GM12875 (cell line): ENCODE measurements around the gene EAF1.
"Not testable (repeated sequence)": the region's sequence is repeated elsewhere in the genome, so short reads cannot be mapped to it uniquely, and the experiment has no call there.

Experiments
- H3K4me3 ChIP-seq: one replicate; pipeline ENCODE4 v1.5.1; 2011; ENCODE audit warnings: low read depth, low read length, control low read depth
- TF ChIP-seq, protein P1 (sequence below): IDR thresholded peaks from 2 replicates; pipeline ENCODE4 v1.5.1; 2011; ENCODE audit warnings: low read depth, mild to moderate bottlenecking, control low read depth, inconsistent platforms, low read length, moderate library complexity, borderline replicate concordance; ENCODE audit not compliant: insufficient read depth

EAF1 gene

DNA sequence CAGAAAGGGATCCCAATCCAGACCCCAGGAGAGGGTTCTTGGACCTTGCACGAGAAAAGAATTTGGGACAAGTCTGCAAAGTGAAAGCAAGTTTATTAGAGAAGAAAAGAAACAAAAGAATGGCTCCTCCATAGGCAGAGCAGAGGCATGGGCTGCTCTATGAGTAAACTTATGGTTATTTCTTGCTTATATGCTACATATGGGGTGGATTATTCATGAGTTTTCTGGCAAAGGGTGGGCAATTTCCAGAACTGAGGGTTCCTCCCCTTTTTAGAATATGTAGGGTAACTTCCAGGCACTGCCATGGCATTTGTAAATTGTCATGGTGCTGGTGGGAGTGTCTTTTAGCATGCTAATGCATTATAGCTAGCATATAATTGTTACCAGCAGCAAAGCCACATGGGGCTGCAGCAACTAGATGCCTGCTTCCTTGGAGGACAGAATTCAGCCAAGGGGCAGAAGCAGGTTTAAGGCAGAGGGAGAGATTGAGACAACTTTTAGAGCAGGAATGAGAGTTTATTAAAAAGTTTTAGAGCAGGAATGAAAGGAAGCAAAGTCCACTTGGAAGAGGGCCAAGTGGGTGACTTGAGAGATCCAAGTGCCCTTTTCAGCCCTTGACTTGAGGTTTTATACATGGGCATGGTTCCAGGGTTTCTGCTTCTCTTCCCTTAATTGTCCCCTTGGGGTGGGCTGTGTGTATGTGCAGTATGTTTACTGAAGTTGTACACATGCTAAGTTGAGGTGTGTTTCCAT, 41.3 kb upstream of the EAF1 start:
- TF ChIP-seq, protein P1, sequence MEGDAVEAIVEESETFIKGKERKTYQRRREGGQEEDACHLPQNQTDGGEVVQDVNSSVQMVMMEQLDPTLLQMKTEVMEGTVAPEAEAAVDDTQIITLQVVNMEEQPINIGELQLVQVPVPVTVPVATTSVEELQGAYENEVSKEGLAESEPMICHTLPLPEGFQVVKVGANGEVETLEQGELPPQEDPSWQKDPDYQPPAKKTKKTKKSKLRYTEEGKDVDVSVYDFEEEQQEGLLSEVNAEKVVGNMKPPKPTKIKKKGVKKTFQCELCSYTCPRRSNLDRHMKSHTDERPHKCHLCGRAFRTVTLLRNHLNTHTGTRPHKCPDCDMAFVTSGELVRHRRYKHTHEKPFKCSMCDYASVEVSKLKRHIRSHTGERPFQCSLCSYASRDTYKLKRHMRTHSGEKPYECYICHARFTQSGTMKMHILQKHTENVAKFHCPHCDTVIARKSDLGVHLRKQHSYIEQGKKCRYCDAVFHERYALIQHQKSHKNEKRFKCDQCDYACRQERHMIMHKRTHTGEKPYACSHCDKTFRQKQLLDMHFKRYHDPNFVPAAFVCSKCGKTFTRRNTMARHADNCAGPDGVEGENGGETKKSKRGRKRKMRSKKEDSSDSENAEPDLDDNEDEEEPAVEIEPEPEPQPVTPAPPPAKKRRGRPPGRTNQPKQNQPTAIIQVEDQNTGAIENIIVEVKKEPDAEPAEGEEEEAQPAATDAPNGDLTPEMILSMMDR: no peak
- H3K4me3 ChIP-seq: no peak overlapping the region

DNA sequence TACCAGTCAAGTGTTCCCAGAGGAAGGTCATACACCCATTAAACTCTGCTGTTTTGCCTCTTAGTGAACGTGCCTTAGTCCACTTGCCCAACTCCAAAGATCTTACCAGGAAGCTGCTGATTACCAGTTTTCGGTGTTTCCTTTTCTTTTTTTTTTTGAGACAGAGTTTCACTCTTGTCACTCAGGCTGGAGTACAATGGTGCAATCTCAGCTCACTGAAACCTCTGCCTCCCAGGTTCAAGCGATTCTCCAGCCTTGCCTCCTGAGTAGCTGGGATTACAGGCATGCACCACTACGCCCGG, 40.8 kb upstream of the EAF1 start:
- not testable (repeated sequence) for H3K4me3 ChIP-seq

DNA sequence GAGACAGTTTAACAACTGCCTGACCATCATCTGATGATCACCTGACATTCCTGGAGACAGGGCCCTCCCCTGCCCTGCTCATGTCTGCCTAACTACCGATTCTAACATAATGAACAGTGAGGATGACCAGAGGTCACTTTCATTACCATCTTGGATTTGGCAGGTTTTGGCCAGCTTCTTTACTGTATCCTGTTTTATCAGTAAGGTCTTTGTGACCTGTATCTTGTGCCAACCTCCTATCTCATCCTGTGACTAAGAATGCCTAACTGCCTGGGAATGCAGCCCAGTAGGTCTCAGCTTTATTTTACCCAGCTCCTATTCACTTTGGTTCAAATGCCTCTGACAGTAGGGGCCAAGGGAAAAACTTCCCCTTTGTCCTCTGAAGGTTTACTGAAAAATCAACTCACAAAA, 40.2 kb upstream of the EAF1 start:
- TF ChIP-seq, protein P1: no peak
- no peak overlapping the region for H3K4me3 ChIP-seq

DNA sequence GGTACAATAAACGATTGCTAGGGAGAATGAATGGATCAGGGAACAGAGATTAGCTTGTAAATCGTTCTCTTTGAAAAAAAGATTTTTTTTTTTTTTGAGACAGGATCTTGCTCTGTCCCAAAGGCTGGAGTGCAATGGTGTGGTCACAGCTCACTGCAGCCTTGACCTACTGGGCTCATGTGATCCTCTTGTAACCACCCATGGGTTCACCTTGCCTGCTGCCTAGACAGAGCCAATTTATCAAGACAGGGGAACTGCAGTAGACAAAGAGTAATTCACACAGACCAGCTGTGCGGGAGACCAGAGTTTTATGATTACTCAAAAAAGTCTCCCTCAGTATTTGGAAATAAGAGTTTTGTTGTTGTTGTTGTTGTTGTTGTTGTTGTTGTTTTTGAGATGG, 39.7 kb upstream of the EAF1 start:
- no peak overlapping the region for H3K4me3 ChIP-seq
- TF ChIP-seq, protein P1: no peak

DNA sequence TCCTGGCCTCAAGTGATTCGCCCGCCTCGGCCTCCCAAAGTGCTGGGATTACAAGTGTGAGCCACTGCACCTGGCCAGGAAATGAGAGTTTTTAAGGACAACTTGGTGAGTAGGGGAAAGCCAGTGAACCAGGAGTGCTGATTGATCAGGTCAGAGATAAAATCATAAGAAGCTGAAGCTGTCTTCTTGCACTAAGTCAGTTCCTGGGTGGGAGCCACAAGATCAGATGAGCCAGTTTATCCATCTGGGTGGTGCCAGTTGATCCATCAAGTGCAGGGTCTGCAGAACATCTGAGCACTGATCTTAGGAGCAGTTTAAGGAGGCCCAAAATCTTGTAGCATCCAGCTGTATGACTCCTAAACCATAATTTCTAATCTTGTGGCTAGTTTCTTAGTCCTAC, 39.1 kb upstream of the EAF1 start:
- H3K4me3 ChIP-seq: not testable (repeated sequence)

DNA sequence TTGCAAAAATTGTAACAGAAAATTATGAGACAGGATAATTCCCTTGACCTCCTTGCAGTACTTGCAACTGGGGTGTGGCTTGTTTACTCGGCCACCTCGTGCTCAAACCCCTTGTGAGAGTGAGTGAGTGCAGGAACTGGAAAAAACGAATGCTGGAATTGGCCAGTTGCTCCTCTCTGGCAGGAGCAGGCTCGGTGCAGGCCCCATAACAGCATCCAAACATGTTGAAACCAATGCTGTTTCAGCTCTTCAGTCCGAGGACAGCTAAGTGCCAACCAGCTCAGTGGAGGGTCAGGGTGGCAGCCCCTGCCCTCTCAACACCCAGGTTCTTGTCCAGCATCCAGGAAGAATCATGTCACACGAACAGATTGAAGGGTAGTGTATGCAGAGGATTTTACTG, 36.9 kb upstream of the EAF1 start:
- H3K4me3 ChIP-seq: no peak overlapping the region
- TF ChIP-seq, protein P1: no peak

DNA sequence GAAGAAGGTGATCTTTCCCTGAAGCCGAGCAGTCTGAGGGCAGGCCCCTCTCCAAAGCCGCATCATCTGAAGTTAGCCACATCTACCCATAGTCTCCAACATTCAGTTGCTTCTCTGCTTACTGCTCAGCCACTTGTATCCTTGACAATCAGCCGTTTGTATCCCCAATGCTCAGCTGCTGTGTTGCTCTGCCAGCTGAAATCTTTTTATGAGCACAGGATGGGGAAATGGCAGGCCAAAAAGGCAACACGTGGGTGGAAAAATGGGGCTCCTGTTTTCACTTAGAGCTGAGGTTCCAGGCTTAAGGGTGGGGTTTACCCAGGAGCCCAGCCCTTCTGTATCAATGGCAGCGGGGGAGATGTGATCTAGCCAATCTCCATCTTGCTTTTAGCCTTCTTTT, 36.4 kb upstream of the EAF1 start:
- TF ChIP-seq, protein P1: no peak

DNA sequence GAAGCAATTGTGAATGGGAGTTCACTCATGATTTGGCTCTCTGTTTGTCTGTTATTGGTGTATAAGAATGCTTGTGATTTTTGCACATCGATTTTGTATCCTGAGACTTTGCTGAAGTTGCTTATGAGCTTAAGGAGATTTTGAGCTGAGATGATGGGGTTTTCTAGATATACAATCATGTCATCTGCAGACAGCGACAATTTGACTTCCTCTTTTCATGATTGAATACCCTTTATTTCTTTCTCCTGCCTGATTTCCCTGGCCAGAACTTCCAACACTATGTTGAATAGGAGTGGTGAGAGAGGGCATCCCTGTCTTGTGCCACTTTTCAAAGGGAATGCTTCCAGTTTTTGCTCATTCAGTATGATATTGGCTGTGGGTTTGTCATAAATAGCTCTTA, 34.1 kb upstream of the EAF1 start:
- H3K4me3 ChIP-seq: not testable (repeated sequence)

More for the DNA sequence above, 36.4 kb upstream of the EAF1 start:
- H3K4me3 ChIP-seq: no peak overlapping the region

DNA sequence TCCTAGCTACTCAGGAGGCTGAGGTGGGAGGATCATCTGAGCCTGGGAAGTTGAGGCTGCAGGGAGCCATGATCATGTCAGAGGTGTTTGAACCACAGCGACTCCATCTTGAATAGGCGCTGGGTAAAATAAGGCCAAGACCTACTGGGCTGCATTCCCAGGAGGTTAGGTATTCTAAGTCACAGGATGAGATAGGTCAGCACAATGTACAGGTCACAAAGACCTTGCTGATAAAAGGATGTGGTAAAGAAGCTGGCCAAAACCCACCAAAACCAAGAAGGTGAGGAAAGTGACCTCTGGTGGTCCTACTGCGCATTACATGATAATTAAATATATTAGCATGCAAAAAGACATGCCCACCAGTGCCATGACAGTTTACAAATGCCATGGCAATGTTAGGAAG, 28.7 kb upstream of the EAF1 start:
- H3K4me3 ChIP-seq: not testable (repeated sequence)
